Tibial nerve (tissue), 4 donors: Measurements from ENCODE around the gene ZNF132.

ENCODE experiments used
- EP300 ChIP-seq, 2 donors: sonication (generic); formaldehyde crosslinking; IDR thresholded peaks; one replicate each; pipeline ENCODE4 v1.6.1; 2017; ENCODE audit warnings: antibody characterized with exemption in 2 of 2, mild to moderate bottlenecking in 1 of 2
- POLR2A ChIP-seq, 2 donors: fragments of 450-650 bp; IDR thresholded peaks; one replicate each; pipeline ENCODE4 v1.6.1; 2017; ENCODE audit warnings: antibody characterized with exemption in 2 of 2, mild to moderate bottlenecking in 2 of 2, moderate library complexity in 2 of 2
- TF ChIP-seq, protein P1 (sequence below), 5 experiments: fragments of 200-600 bp in 3 of 5; fragments of 450-650 bp in 2 of 5; sonication (generic) in 3 of 5; IDR thresholded peaks; one replicate each; pipeline ENCODE4 v1.5.1; 2016 to 2019; ENCODE audit warnings: antibody characterized with exemption in 5 of 5, mild to moderate bottlenecking in 3 of 5, moderate library complexity in 2 of 5

GRCh38 chr19:58398087-58398486 lies 41.9 kb downstream of the ZNF132 start:
- TF ChIP-seq, protein P1, sequence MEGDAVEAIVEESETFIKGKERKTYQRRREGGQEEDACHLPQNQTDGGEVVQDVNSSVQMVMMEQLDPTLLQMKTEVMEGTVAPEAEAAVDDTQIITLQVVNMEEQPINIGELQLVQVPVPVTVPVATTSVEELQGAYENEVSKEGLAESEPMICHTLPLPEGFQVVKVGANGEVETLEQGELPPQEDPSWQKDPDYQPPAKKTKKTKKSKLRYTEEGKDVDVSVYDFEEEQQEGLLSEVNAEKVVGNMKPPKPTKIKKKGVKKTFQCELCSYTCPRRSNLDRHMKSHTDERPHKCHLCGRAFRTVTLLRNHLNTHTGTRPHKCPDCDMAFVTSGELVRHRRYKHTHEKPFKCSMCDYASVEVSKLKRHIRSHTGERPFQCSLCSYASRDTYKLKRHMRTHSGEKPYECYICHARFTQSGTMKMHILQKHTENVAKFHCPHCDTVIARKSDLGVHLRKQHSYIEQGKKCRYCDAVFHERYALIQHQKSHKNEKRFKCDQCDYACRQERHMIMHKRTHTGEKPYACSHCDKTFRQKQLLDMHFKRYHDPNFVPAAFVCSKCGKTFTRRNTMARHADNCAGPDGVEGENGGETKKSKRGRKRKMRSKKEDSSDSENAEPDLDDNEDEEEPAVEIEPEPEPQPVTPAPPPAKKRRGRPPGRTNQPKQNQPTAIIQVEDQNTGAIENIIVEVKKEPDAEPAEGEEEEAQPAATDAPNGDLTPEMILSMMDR (IDR thresholded peaks at IDR 0.05), result no peak
- TF ChIP-seq POLR2A (IDR thresholded peaks at IDR 0.05), result no peak
- TF ChIP-seq EP300 (IDR thresholded peaks at IDR 0.05), result no peak
